Endothelial cell of umbilical vein (primary cell): Measurements from ENCODE around the gene PIGT. TPM values are rescaled to one million over a fixed set of nuclear protein-coding genes. Genes with fewer than 3 reads are reported as not detected.

Source experiments
- BruUV-seq: library from RNA; stranded (reverse); fragments of 400-500 nt; replicated peaks from 2 replicates; lab custom pipeline; 2021; lab: Mats Ljungman, UMichigan
- CTCF ChIA-PET: fragments of 300-600, 350-600 bp; sonication (Branson Sonifier 250); formaldehyde crosslinking; loops from one replicate; lab custom pipeline; 2021; ENCODE audit warnings: antibody characterized with exemption, inconsistent platforms; lab: Charles Lee
- POLR2A ChIA-PET: fragments of 300-600, 350-600 bp; sonication (Branson Sonifier 250); formaldehyde crosslinking; loops from one replicate; lab custom pipeline; 2021; ENCODE audit warnings: antibody characterized with exemption, inconsistent platforms; lab: Charles Lee
- DNase-seq: peaks from one replicate; pipeline ENCODE4 v3.0.0-alpha.2; 2011; ENCODE audit warnings: low read depth, low spot score
- FAIRE-seq: peaks from 2 replicates; lab custom pipeline; 2011; peaks lifted over from hg19 to GRCh38; lab: Jason Lieb, UNC
- H2AFZ ChIP-seq: 2 replicates; pipeline ENCODE4 v1.6.0; 2012; ENCODE audit warnings: low read depth, low read length, control low read depth, inconsistent platforms
- H3K27ac ChIP-seq: 2 replicates; pipeline ENCODE4 v1.5.1; 2011; ENCODE audit warnings: low read depth, mild to moderate bottlenecking, control low read depth, low read length, moderate library complexity; ENCODE audit not compliant: insufficient read depth
- H3K27me3 ChIP-seq, 2 experiments: 2 replicates each; pipeline versions ENCODE4 v1.6.0 to v1.6.1; 2011; ENCODE audit warnings: low read length in 2 of 2, mixed read lengths in 1 of 2; ENCODE audit not compliant: control insufficient read depth in 2 of 2, insufficient read depth in 2 of 2
- H3K36me3 ChIP-seq, 2 experiments: 2 replicates in 1 of 2; 3 replicates in 1 of 2; pipeline ENCODE4 v1.5.1; 2011; ENCODE audit warnings: low read length in 2 of 2, mild to moderate bottlenecking in 1 of 2, moderate library complexity in 1 of 2; ENCODE audit not compliant: control insufficient read depth in 2 of 2, insufficient read depth in 2 of 2; ENCODE audit errors: extremely low read depth in 1 of 2
- H3K4me1 ChIP-seq: 3 replicates; pipeline ENCODE4 v1.5.1; 2011; ENCODE audit warnings: mild to moderate bottlenecking, low read length; ENCODE audit not compliant: control insufficient read depth, insufficient read depth; ENCODE audit errors: extremely low read depth
- H3K4me2 ChIP-seq: 2 replicates; pipeline ENCODE4 v1.6.1; 2011; ENCODE audit warnings: low read length, control low read depth, mixed read lengths; ENCODE audit not compliant: insufficient read depth
- H3K4me3 ChIP-seq, 3 experiments: fragments of 200-600 bp in 1 of 3; sonication (generic), shearing (Covaris generic) in 1 of 3; replicated peaks in 1 of 3; 2 replicates each; pipeline ENCODE4 v1.5.1; 2011 to 2016; ENCODE audit warnings: control low read depth in 3 of 3, low read length in 3 of 3, mild to moderate bottlenecking in 2 of 3, inconsistent platforms in 1 of 3, low read depth in 1 of 3, moderate library complexity in 1 of 3; ENCODE audit not compliant: insufficient read depth in 1 of 3
- H3K79me2 ChIP-seq: 2 replicates; pipeline ENCODE4 v1.6.0; 2012; ENCODE audit warnings: low read length, inconsistent platforms; ENCODE audit not compliant: control insufficient read depth, insufficient read depth
- H3K9ac ChIP-seq: replicated peaks from 2 replicates; pipeline ENCODE3; 2011; ENCODE audit warnings: low read length, control low read depth; ENCODE audit not compliant: insufficient read depth; ENCODE audit errors: extremely low read depth
- H3K9me1 ChIP-seq: replicated peaks from 3 replicates; pipeline ENCODE4 v1.6.0; 2011; ENCODE audit warnings: mild to moderate bottlenecking, low read length; ENCODE audit not compliant: control insufficient read depth, insufficient read depth; ENCODE audit errors: extremely low read depth
- H3K9me3 ChIP-seq: replicated peaks from 2 replicates; pipeline ENCODE4 v1.5.1; 2012; ENCODE audit warnings: low read length, inconsistent platforms; ENCODE audit not compliant: control insufficient read depth, insufficient read depth
- H4K20me1 ChIP-seq: replicated peaks from 2 replicates; pipeline ENCODE3; 2011; ENCODE audit warnings: mild to moderate bottlenecking, low read length; ENCODE audit not compliant: control insufficient read depth, insufficient read depth; ENCODE audit errors: extremely low read depth
- CTCF ChIP-seq, 2 donors: IDR thresholded peaks; 1 replicate in 1 of 2; 2 replicates in 1 of 2; pipeline ENCODE4 v1.5.1; 2011; ENCODE audit warnings: low read length in 2 of 2, mild to moderate bottlenecking in 2 of 2, moderate library complexity in 2 of 2, control low read depth in 1 of 2, inconsistent platforms in 1 of 2, low read depth in 1 of 2; ENCODE audit not compliant: insufficient read depth in 1 of 2; ENCODE audit errors: extremely low read depth in 1 of 2
- EZH2 ChIP-seq: IDR thresholded peaks from 2 replicates; pipeline ENCODE4 v1.6.1; 2012; ENCODE audit warnings: borderline replicate concordance, low read depth, mild to moderate bottlenecking, moderate library complexity, low read length, inconsistent platforms; ENCODE audit not compliant: severe bottlenecking
- FOS ChIP-seq: IDR thresholded peaks from 2 replicates; pipeline ENCODE4 v1.6.1; 2011; ENCODE audit warnings: mild to moderate bottlenecking, low read length, moderate library complexity, borderline replicate concordance; ENCODE audit not compliant: insufficient read depth
- GATA2 ChIP-seq: IDR thresholded peaks from 2 replicates; pipeline ENCODE4 v1.7.0; 2011; ENCODE audit warnings: low read depth, mild to moderate bottlenecking, moderate library complexity, mixed read lengths, low read length; ENCODE audit not compliant: insufficient read length, insufficient read depth
- JUN ChIP-seq: IDR thresholded peaks from 2 replicates; pipeline ENCODE4 v1.6.1; 2011; ENCODE audit warnings: borderline replicate concordance, low read depth; ENCODE audit not compliant: insufficient read length, insufficient read depth
- MAX ChIP-seq: IDR thresholded peaks from 2 replicates; pipeline ENCODE4 v1.6.1; 2011; ENCODE audit not compliant: insufficient read depth, insufficient read length
- MYC ChIP-seq: IDR thresholded peaks from one replicate; pipeline ENCODE4 v1.6.1; 2011; ENCODE audit warnings: mild to moderate bottlenecking, low read depth, low read length
- POLR2A ChIP-seq: IDR thresholded peaks from 2 replicates; pipeline ENCODE4 v1.6.1; 2012; ENCODE audit warnings: low read depth, mild to moderate bottlenecking, control low read depth, low read length
- POLR2AphosphoS5 ChIP-seq: IDR thresholded peaks from 2 replicates; pipeline ENCODE4 v1.6.1; 2012; ENCODE audit warnings: low read depth, mild to moderate bottlenecking, control low read depth, low read length, moderate library complexity; ENCODE audit not compliant: insufficient read depth
- dilution Hi-C: fragments of 300-500 bp; cut with MboI; formaldehyde crosslinking; loops from one replicate; pipeline ENCODE4 v1.15.0; 2019; ENCODE audit warnings: low sequenced_read_pairs; ENCODE audit not compliant: extremely low pct_ligation_motif_present
- intact Hi-C: fragments of 100-400 bp; cut with micrococcal nuclease; formaldehyde crosslinking; loops from one replicate; pipeline ENCODE4 v1.10.0; 2022
- polyA plus RNA-seq, 4 experiments: library from polyadenylated mRNA; depleted of rRNA in 3 of 4; stranded (reverse) in 3 of 4; unstranded in 1 of 4; fragments of >200 nt; gene quantifications; 2 replicates each; pipeline versions ENCODE4 v1.2.1 to v1.2.3, GENCODE V29; 2011 to 2012; ENCODE audit warnings: missing spikeins in 1 of 4
- total RNA-seq: library from RNA; stranded (reverse); gene quantifications from 2 replicates; pipeline ENCODE4 v1.2.3, GENCODE V29; 2021

PIGT gene
- total and polyA plus RNA-seq, 2 donors (not counting 3 experiments of a cell fraction or from before 2014, with no cell fraction given), result 96.8 to 143 TPM

GRCh38 chr20:45427236-45428149, 11.6 kb downstream of the PIGT start:
- no peak overlapping the region for H2AFZ ChIP-seq
- BruUV-seq, result no TSS peak
- H3K9me1 ChIP-seq, result no peaks in the 10 kb centered on the region
- H3K4me2 ChIP-seq, result no peak overlapping the region
- H3K27me3 ChIP-seq, result no peaks in the 10 kb centered on the region
- no peak for TF ChIP-seq MYC
- TF ChIP-seq MAX, result no peak
- no peak for TF ChIP-seq GATA2
- no peak for TF ChIP-seq JUN
- no peak for TF ChIP-seq EZH2
- TF ChIP-seq POLR2A, result no peak
- TF ChIP-seq CTCF (IDR thresholded peaks at IDR 0.05; ENCODE audit: extremely low read depth in 1 of 2, insufficient read depth in 1 of 2, low read depth in 1 of 2, low read length in 2 of 2), result no peak
- no peak for TF ChIP-seq POLR2AphosphoS5
- TF ChIP-seq FOS, result no peak
- H4K20me1 ChIP-seq, result no peaks in the 10 kb centered on the region
- peaks cover 3% of the 10 kb centered on the region for H3K4me1 ChIP-seq
- no peak overlapping the region for H3K27ac ChIP-seq
- POLR2A ChIA-PET, result no interaction called here
- DNase-seq, result no peak
- no peak overlapping the region for H3K9ac ChIP-seq
- no peaks in the 10 kb centered on the region for H3K79me2 ChIP-seq
- peaks cover 0 to 16% of the 10 kb centered on the region in 2 experiments for H3K36me3 ChIP-seq
- intact Hi-C loops, result no loop called here
- no peaks in the 10 kb centered on the region for H3K9me3 ChIP-seq
- H3K4me3 ChIP-seq, result no peak overlapping the region
- dilution Hi-C loops, result no loop called here
- no peak for FAIRE-seq
- CTCF ChIA-PET, result interaction anchor here (0.9 to 2.4 kb wide), 6 partner anchors 9 to 344 kb away, joined by 3 to 14 read pairs (median 4); partner anchors contain the start of gene PIGT
